ENCODE results near the gene CDH6. TPM values are rescaled to one million over a fixed set of nuclear protein-coding genes. Genes with fewer than 3 reads are reported as not detected.

CDH6 gene
- total and polyA plus RNA-seq, 10 of the 15 experiments (the other 5 are each of a cell fraction or from before 2014, with no cell fraction given) = 0.01 TPM; not detected in 9

DNA sequence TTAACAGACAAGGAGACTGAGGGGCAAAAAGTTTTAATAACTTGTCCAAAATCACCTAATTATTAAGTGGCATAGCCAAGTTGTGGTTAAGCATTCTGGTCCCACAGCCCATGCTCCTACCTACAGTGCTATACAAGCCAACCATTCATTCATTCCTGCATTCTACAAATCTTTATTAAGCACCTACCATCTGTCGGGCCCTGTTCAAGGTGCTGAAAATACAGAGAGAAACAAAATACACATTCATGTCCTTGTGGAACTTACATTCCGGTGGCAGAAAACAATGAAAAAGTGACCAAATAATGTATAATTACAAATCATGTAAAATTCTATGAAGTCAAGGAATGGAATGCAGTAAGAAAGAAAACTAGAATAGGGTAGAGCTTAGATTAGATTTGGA lies 27.8 kb upstream of the CDH6 start:
- ATAC-seq (no peak), FAIRE-seq (no peak), DNase-seq (ENCODE audit: low read depth, low spot score) (no peak)
- BruUV-seq (replicated peaks) = no TSS peak
- ChIA-PET RAD21 (ENCODE audit: unreplicated experiment) (no interaction called here), CTCF (no interaction called here), SMC1A (ENCODE audit: uncharacterized antibody, unreplicated experiment) (no interaction called here), POLR2A (no interaction called here)
- 22% methylated on average over 2 of the region's 2 CpGs for WGBS (ENCODE audit: insufficient coverage, insufficient replicate concordance, low lambda C conversion rate, missing lambda C conversion rate)
- H3K4me3 ChIP-seq = no peak overlapping the region
- no peaks in the 10 kb centered on the region for H3K4me1 ChIP-seq (ENCODE audit: control insufficient read depth, insufficient read depth, low read length)
- no peaks in the 10 kb centered on the region for H3K9me3 ChIP-seq (replicated peaks; ENCODE audit: control insufficient read depth, insufficient read depth, low read length)
- intact Hi-C loops (cut with micrococcal nuclease; ENCODE audit: unreplicated experiment) = no loop called here
- no peak overlapping the region for H2AFZ ChIP-seq (ENCODE audit: control insufficient read depth, low read depth, low read length)
- no peak overlapping the region for H3K4me2 ChIP-seq (ENCODE audit: control insufficient read depth, insufficient read depth)
- H3K27ac ChIP-seq (ENCODE audit: control insufficient read depth, insufficient read depth) = no peak overlapping the region
- in situ Hi-C loops (cut with MboI) = no loop called here
- H3K27me3 ChIP-seq (replicated peaks in 1 of 2; ENCODE audit: control insufficient read depth in 2 of 2, insufficient read depth in 2 of 2, low read length in 1 of 2) = no peaks in the 10 kb centered on the region
- H3K79me2 ChIP-seq (ENCODE audit: control insufficient read depth, insufficient read depth, low read length) = no peaks in the 10 kb centered on the region
- H3K36me3 ChIP-seq (ENCODE audit: control insufficient read depth in 2 of 2, insufficient read depth in 2 of 2, low read length in 1 of 2) = no peaks in the 10 kb centered on the region
- H4K20me1 ChIP-seq (ENCODE audit: control insufficient read depth, insufficient read depth) = no peaks in the 10 kb centered on the region
- H3K9ac ChIP-seq (ENCODE audit: control insufficient read depth, insufficient read depth, low read length) = no peak overlapping the region
- TF ChIP-seq TCF12 (IDR thresholded peaks at IDR 0.05; ENCODE audit: low read depth, low read length) (no peak), STAT1 (conservative IDR thresholded peaks at IDR 0.05) (no peak), MXI1 (IDR thresholded peaks at IDR 0.05; ENCODE audit: low read depth, low read length) (no peak), MTA2 (IDR thresholded peaks at IDR 0.05; ENCODE audit: low read depth) (no peak), ZNF207 (IDR thresholded peaks at IDR 0.05; ENCODE audit: borderline replicate concordance) (no peak), CEBPB (IDR thresholded peaks at IDR 0.05; ENCODE audit: borderline replicate concordance in 1 of 2, low read depth in 2 of 2, low read length in 2 of 2) (no peak), MTA3 (IDR thresholded peaks at IDR 0.05; ENCODE audit: borderline replicate concordance, low read length) (no peak), SMAD5 (IDR thresholded peaks at IDR 0.05; ENCODE audit: low read depth) (no peak), ZSCAN29 (IDR thresholded peaks at IDR 0.05) (no peak), ZNF274 (IDR thresholded peaks at IDR 0.05; ENCODE audit: insufficient read depth, insufficient read length) (no peak), SREBF1 (IDR thresholded peaks at IDR 0.05; ENCODE audit: low read length) (no peak), YY1 (IDR thresholded peaks at IDR 0.05; ENCODE audit: low read depth, low read length) (no peak), BRCA1 (IDR thresholded peaks at IDR 0.05; ENCODE audit: low read depth, low read length) (no peak), PAX5 (IDR thresholded peaks at IDR 0.05; ENCODE audit: borderline replicate concordance, low read depth, low read length) (no peak), RELA (IDR thresholded peaks at IDR 0.05; ENCODE audit: borderline replicate concordance, partially characterized antibody) (no peak)
- TF ChIP-seq, protein P1, sequence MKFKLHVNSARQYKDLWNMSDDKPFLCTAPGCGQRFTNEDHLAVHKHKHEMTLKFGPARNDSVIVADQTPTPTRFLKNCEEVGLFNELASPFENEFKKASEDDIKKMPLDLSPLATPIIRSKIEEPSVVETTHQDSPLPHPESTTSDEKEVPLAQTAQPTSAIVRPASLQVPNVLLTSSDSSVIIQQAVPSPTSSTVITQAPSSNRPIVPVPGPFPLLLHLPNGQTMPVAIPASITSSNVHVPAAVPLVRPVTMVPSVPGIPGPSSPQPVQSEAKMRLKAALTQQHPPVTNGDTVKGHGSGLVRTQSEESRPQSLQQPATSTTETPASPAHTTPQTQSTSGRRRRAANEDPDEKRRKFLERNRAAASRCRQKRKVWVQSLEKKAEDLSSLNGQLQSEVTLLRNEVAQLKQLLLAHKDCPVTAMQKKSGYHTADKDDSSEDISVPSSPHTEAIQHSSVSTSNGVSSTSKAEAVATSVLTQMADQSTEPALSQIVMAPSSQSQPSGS (IDR thresholded peaks at IDR 0.05; ENCODE audit: low read length) = no peak
- TF ChIP-seq, protein P2, sequence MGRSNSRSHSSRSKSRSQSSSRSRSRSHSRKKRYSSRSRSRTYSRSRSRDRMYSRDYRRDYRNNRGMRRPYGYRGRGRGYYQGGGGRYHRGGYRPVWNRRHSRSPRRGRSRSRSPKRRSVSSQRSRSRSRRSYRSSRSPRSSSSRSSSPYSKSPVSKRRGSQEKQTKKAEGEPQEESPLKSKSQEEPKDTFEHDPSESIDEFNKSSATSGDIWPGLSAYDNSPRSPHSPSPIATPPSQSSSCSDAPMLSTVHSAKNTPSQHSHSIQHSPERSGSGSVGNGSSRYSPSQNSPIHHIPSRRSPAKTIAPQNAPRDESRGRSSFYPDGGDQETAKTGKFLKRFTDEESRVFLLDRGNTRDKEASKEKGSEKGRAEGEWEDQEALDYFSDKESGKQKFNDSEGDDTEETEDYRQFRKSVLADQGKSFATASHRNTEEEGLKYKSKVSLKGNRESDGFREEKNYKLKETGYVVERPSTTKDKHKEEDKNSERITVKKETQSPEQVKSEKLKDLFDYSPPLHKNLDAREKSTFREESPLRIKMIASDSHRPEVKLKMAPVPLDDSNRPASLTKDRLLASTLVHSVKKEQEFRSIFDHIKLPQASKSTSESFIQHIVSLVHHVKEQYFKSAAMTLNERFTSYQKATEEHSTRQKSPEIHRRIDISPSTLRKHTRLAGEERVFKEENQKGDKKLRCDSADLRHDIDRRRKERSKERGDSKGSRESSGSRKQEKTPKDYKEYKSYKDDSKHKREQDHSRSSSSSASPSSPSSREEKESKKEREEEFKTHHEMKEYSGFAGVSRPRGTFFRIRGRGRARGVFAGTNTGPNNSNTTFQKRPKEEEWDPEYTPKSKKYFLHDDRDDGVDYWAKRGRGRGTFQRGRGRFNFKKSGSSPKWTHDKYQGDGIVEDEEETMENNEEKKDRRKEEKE (IDR thresholded peaks at IDR 0.05) = no peak
- TF ChIP-seq, protein P3, sequence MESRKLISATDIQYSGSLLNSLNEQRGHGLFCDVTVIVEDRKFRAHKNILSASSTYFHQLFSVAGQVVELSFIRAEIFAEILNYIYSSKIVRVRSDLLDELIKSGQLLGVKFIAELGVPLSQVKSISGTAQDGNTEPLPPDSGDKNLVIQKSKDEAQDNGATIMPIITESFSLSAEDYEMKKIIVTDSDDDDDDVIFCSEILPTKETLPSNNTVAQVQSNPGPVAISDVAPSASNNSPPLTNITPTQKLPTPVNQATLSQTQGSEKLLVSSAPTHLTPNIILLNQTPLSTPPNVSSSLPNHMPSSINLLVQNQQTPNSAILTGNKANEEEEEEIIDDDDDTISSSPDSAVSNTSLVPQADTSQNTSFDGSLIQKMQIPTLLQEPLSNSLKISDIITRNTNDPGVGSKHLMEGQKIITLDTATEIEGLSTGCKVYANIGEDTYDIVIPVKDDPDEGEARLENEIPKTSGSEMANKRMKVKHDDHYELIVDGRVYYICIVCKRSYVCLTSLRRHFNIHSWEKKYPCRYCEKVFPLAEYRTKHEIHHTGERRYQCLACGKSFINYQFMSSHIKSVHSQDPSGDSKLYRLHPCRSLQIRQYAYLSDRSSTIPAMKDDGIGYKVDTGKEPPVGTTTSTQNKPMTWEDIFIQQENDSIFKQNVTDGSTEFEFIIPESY (IDR thresholded peaks at IDR 0.05) = no peak
